Endothelial cell of umbilical vein (primary cell): ENCODE results near the gene TNFRSF19. TPM values are rescaled to one million over a fixed set of nuclear protein-coding genes. Genes with fewer than 3 reads are reported as not detected.

Experiments
- BruUV-seq: library from RNA; stranded (reverse); fragments of 400-500 nt; replicated peaks from 2 replicates; lab custom pipeline; 2021; lab: Mats Ljungman, UMichigan
- CTCF ChIA-PET: fragments of 300-600, 350-600 bp; sonication (Branson Sonifier 250); formaldehyde crosslinking; loops from one replicate; lab custom pipeline; 2021; ENCODE audit warnings: antibody characterized with exemption, inconsistent platforms; lab: Charles Lee
- POLR2A ChIA-PET: fragments of 300-600, 350-600 bp; sonication (Branson Sonifier 250); formaldehyde crosslinking; loops from one replicate; lab custom pipeline; 2021; ENCODE audit warnings: antibody characterized with exemption, inconsistent platforms; lab: Charles Lee
- DNase-seq: peaks from one replicate; pipeline ENCODE4 v3.0.0-alpha.2; 2011; ENCODE audit warnings: low read depth, low spot score
- FAIRE-seq: peaks from 2 replicates; lab custom pipeline; 2011; peaks lifted over from hg19 to GRCh38; lab: Jason Lieb, UNC
- H2AFZ ChIP-seq: 2 replicates; pipeline ENCODE4 v1.6.0; 2012; ENCODE audit warnings: low read depth, low read length, control low read depth, inconsistent platforms
- H3K27ac ChIP-seq: 2 replicates; pipeline ENCODE4 v1.5.1; 2011; ENCODE audit warnings: low read depth, mild to moderate bottlenecking, control low read depth, low read length, moderate library complexity; ENCODE audit not compliant: insufficient read depth
- H3K27me3 ChIP-seq, 2 experiments: 2 replicates each; pipeline versions ENCODE4 v1.6.0 to v1.6.1; 2011; ENCODE audit warnings: low read length in 2 of 2, mixed read lengths in 1 of 2; ENCODE audit not compliant: control insufficient read depth in 2 of 2, insufficient read depth in 2 of 2
- H3K36me3 ChIP-seq, 2 experiments: 2 replicates in 1 of 2; 3 replicates in 1 of 2; pipeline ENCODE4 v1.5.1; 2011; ENCODE audit warnings: low read length in 2 of 2, mild to moderate bottlenecking in 1 of 2, moderate library complexity in 1 of 2; ENCODE audit not compliant: control insufficient read depth in 2 of 2, insufficient read depth in 2 of 2; ENCODE audit errors: extremely low read depth in 1 of 2
- H3K4me1 ChIP-seq: 3 replicates; pipeline ENCODE4 v1.5.1; 2011; ENCODE audit warnings: mild to moderate bottlenecking, low read length; ENCODE audit not compliant: control insufficient read depth, insufficient read depth; ENCODE audit errors: extremely low read depth
- H3K4me2 ChIP-seq: 2 replicates; pipeline ENCODE4 v1.6.1; 2011; ENCODE audit warnings: low read length, control low read depth, mixed read lengths; ENCODE audit not compliant: insufficient read depth
- H3K4me3 ChIP-seq, 3 experiments: fragments of 200-600 bp in 1 of 3; sonication (generic), shearing (Covaris generic) in 1 of 3; replicated peaks in 1 of 3; 2 replicates each; pipeline ENCODE4 v1.5.1; 2011 to 2016; ENCODE audit warnings: control low read depth in 3 of 3, low read length in 3 of 3, mild to moderate bottlenecking in 2 of 3, inconsistent platforms in 1 of 3, low read depth in 1 of 3, moderate library complexity in 1 of 3; ENCODE audit not compliant: insufficient read depth in 1 of 3
- H3K79me2 ChIP-seq: 2 replicates; pipeline ENCODE4 v1.6.0; 2012; ENCODE audit warnings: low read length, inconsistent platforms; ENCODE audit not compliant: control insufficient read depth, insufficient read depth
- H3K9ac ChIP-seq: replicated peaks from 2 replicates; pipeline ENCODE3; 2011; ENCODE audit warnings: low read length, control low read depth; ENCODE audit not compliant: insufficient read depth; ENCODE audit errors: extremely low read depth
- H3K9me1 ChIP-seq: replicated peaks from 3 replicates; pipeline ENCODE4 v1.6.0; 2011; ENCODE audit warnings: mild to moderate bottlenecking, low read length; ENCODE audit not compliant: control insufficient read depth, insufficient read depth; ENCODE audit errors: extremely low read depth
- H3K9me3 ChIP-seq: replicated peaks from 2 replicates; pipeline ENCODE4 v1.5.1; 2012; ENCODE audit warnings: low read length, inconsistent platforms; ENCODE audit not compliant: control insufficient read depth, insufficient read depth
- H4K20me1 ChIP-seq: replicated peaks from 2 replicates; pipeline ENCODE3; 2011; ENCODE audit warnings: mild to moderate bottlenecking, low read length; ENCODE audit not compliant: control insufficient read depth, insufficient read depth; ENCODE audit errors: extremely low read depth
- CTCF ChIP-seq, 2 donors: IDR thresholded peaks; 1 replicate in 1 of 2; 2 replicates in 1 of 2; pipeline ENCODE4 v1.5.1; 2011; ENCODE audit warnings: low read length in 2 of 2, mild to moderate bottlenecking in 2 of 2, moderate library complexity in 2 of 2, control low read depth in 1 of 2, inconsistent platforms in 1 of 2, low read depth in 1 of 2; ENCODE audit not compliant: insufficient read depth in 1 of 2; ENCODE audit errors: extremely low read depth in 1 of 2
- EZH2 ChIP-seq: IDR thresholded peaks from 2 replicates; pipeline ENCODE4 v1.6.1; 2012; ENCODE audit warnings: borderline replicate concordance, low read depth, mild to moderate bottlenecking, moderate library complexity, low read length, inconsistent platforms; ENCODE audit not compliant: severe bottlenecking
- FOS ChIP-seq: IDR thresholded peaks from 2 replicates; pipeline ENCODE4 v1.6.1; 2011; ENCODE audit warnings: mild to moderate bottlenecking, low read length, moderate library complexity, borderline replicate concordance; ENCODE audit not compliant: insufficient read depth
- GATA2 ChIP-seq: IDR thresholded peaks from 2 replicates; pipeline ENCODE4 v1.7.0; 2011; ENCODE audit warnings: low read depth, mild to moderate bottlenecking, moderate library complexity, mixed read lengths, low read length; ENCODE audit not compliant: insufficient read length, insufficient read depth
- JUN ChIP-seq: IDR thresholded peaks from 2 replicates; pipeline ENCODE4 v1.6.1; 2011; ENCODE audit warnings: borderline replicate concordance, low read depth; ENCODE audit not compliant: insufficient read length, insufficient read depth
- MYC ChIP-seq: IDR thresholded peaks from one replicate; pipeline ENCODE4 v1.6.1; 2011; ENCODE audit warnings: mild to moderate bottlenecking, low read depth, low read length
- POLR2A ChIP-seq: IDR thresholded peaks from 2 replicates; pipeline ENCODE4 v1.6.1; 2012; ENCODE audit warnings: low read depth, mild to moderate bottlenecking, control low read depth, low read length
- POLR2AphosphoS5 ChIP-seq: IDR thresholded peaks from 2 replicates; pipeline ENCODE4 v1.6.1; 2012; ENCODE audit warnings: low read depth, mild to moderate bottlenecking, control low read depth, low read length, moderate library complexity; ENCODE audit not compliant: insufficient read depth
- dilution Hi-C: fragments of 300-500 bp; cut with MboI; formaldehyde crosslinking; loops from one replicate; pipeline ENCODE4 v1.15.0; 2019; ENCODE audit warnings: low sequenced_read_pairs; ENCODE audit not compliant: extremely low pct_ligation_motif_present
- intact Hi-C: fragments of 100-400 bp; cut with micrococcal nuclease; formaldehyde crosslinking; loops from one replicate; pipeline ENCODE4 v1.10.0; 2022
- polyA plus RNA-seq, 4 experiments: library from polyadenylated mRNA; depleted of rRNA in 3 of 4; stranded (reverse) in 3 of 4; unstranded in 1 of 4; fragments of >200 nt; gene quantifications; 2 replicates each; pipeline versions ENCODE4 v1.2.1 to v1.2.3, GENCODE V29; 2011 to 2012; ENCODE audit warnings: missing spikeins in 1 of 4
- total RNA-seq: library from RNA; stranded (reverse); gene quantifications from 2 replicates; pipeline ENCODE4 v1.2.3, GENCODE V29; 2021
- TF ChIP-seq, protein P1 (sequence below): IDR thresholded peaks from 2 replicates; pipeline ENCODE4 v1.6.1; 2011; ENCODE audit not compliant: insufficient read depth, insufficient read length

TNFRSF19 gene
- total and polyA plus RNA-seq, 2 donors (not counting 3 experiments of a cell fraction or from before 2014, with no cell fraction given), result 0.23 to 0.29 TPM

- H3K36me3 ChIP-seq, result no peaks in the 10 kb centered on the region
- intact Hi-C loops, result loop anchor here (1.0 to 2.0 kb wide), 2 partner anchors 9 to 182 kb away; no protein-coding TSS in a partner anchor
- peaks cover 2% of the 10 kb centered on the region in 2 experiments for H3K27me3 ChIP-seq
- H3K4me1 ChIP-seq, result peaks cover 27% of the 10 kb centered on the region
- DNase-seq (peak; percentile 88), FAIRE-seq (peak; percentile 86)
- dilution Hi-C loops, result no loop called here
- peak; percentile 5 for TF ChIP-seq JUN
- TF ChIP-seq CTCF (IDR thresholded peaks at IDR 0.05; ENCODE audit: extremely low read depth in 1 of 2, insufficient read depth in 1 of 2, low read depth in 1 of 2, low read length in 2 of 2), result no peak
- no peak for TF ChIP-seq EZH2
- TF ChIP-seq, protein P1, sequence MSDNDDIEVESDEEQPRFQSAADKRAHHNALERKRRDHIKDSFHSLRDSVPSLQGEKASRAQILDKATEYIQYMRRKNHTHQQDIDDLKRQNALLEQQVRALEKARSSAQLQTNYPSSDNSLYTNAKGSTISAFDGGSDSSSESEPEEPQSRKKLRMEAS, result peak; percentile 32
- no peak for TF ChIP-seq POLR2AphosphoS5
- TF ChIP-seq POLR2A, result no peak
- no peak for TF ChIP-seq GATA2
- TF ChIP-seq MYC, result peak; percentile 87
- TF ChIP-seq FOS, result no peak
- H3K79me2 ChIP-seq, result no peaks in the 10 kb centered on the region
- H3K9me1 ChIP-seq, result no peaks in the 10 kb centered on the region
- H3K4me3 ChIP-seq, result peak overlapping the region in 1 of 3 experiments; percentile 9
- H3K9me3 ChIP-seq, result no peaks in the 10 kb centered on the region
- peak overlapping the region; percentile 46 for H3K9ac ChIP-seq
- CTCF ChIA-PET, result interaction anchor here (0.9 to 2.6 kb wide), 8 partner anchors 12 to 280 kb away, joined by 3 to 8 read pairs (median 3); partner anchors contain the start of gene MIPEP
- TSS peak; percentile 54 for BruUV-seq
- H3K27ac ChIP-seq, result peak overlapping the region; percentile 69
- no peaks in the 10 kb centered on the region for H4K20me1 ChIP-seq
- POLR2A ChIA-PET, result interaction anchor here (1.0 kb wide), 1 partner anchor 9 kb away, joined by 3 read pairs; no protein-coding TSS in a partner anchor
- H3K4me2 ChIP-seq, result peak overlapping the region; percentile 67
- H2AFZ ChIP-seq, result peak overlapping the region; percentile 14
Measured at GRCh38 chr13:23608701-23609413, 38.6 kb downstream of the TNFRSF19 start.
